Adrenal gland (tissue), 12 donors: ENCODE data around the gene ZDHHC14. TPM values are rescaled to one million over a fixed set of nuclear protein-coding genes. Genes with fewer than 3 reads are reported as not detected.

Experiments
- DNase-seq, 7 donors: peaks; one replicate each; pipeline ENCODE4 v3.0.0-alpha.2; 2019 to 2020
- H3K27ac ChIP-seq, 5 donors: fragments of 200-600 bp; sonication (generic) in 4 of 5; 1 replicate in 3 of 5; 2 replicates in 2 of 5; pipeline versions ENCODE4 v1.5.1 to v1.8.0; 2016 to 2020; ENCODE audit warnings: mild to moderate bottlenecking in 1 of 5
- H3K27me3 ChIP-seq: fragments of 200-600 bp; 2 replicates; pipeline ENCODE4 v1.8.0; 2021
- H3K36me3 ChIP-seq, 2 donors: fragments of 200-600 bp; replicated peaks in 1 of 2; 1 replicate in 1 of 2; 2 replicates in 1 of 2; pipeline versions ENCODE4 v1.5.1 to v1.8.0; 2018 to 2022
- H3K4me1 ChIP-seq, 2 donors: fragments of 200-600 bp; replicated peaks in 1 of 2; 1 replicate in 1 of 2; 2 replicates in 1 of 2; pipeline versions ENCODE4 v1.5.1 to v1.8.0; 2018 to 2021
- H3K4me3 ChIP-seq, 4 donors: fragments of 200-600 bp; sonication (generic) in 3 of 4; one replicate each; pipeline ENCODE4 v1.5.1; 2016 to 2018
- H3K9me3 ChIP-seq, 3 donors: fragments of 200-600 bp; sonication (generic) in 1 of 3; replicated peaks in 1 of 3; 1 replicate in 2 of 3; 2 replicates in 1 of 3; pipeline versions ENCODE4 v1.5.1 to v1.8.0; 2016 to 2021
- CTCF ChIP-seq, 6 experiments: fragments of 450-650 bp in 4 of 6; fragments of 200-600 bp in 2 of 6; sonication (generic) in 1 of 6; IDR thresholded peaks; 1 replicate in 5 of 6; 2 replicates in 1 of 6; pipeline versions ENCODE4 v1.5.1 to v1.8.0; 2016 to 2021; ENCODE audit warnings: antibody characterized with exemption in 6 of 6, mild to moderate bottlenecking in 2 of 6, moderate library complexity in 1 of 6
- POLR2A ChIP-seq, 2 donors: fragments of 450-650 bp; IDR thresholded peaks; one replicate each; pipeline ENCODE4 v1.6.1; 2017; ENCODE audit warnings: antibody characterized with exemption in 2 of 2, mild to moderate bottlenecking in 2 of 2, moderate library complexity in 1 of 2
- WGBS, 4 donors: extraction: QIAGEN DNeasy Blood & Tissue Kit in 2 of 4; methylation state at CpG; one replicate each; pipeline versions ENCODE4 v1.1.5 to v1.1.7; 2013 to 2017; 5-methylcytosine and 5-hydroxymethylcytosine counted together
- intact Hi-C, 2 donors: fragments of 100-400 bp; cut with DNase I; formaldehyde crosslinking; loops; one replicate each; pipeline versions ENCODE4 v1.14.1 to v1.15.0; 2022 to 2023
- polyA plus RNA-seq, 3 donors: library from polyadenylated mRNA; stranded (reverse); fragments of 200-250 nt in 2 of 3; fragments of 350-450 nt in 1 of 3; fragmentation: Illumina TruSeq in 1 of 3; extraction: RNeasy Lipid Tissue Mini Kit (QIAGEN cat#74804) in 1 of 3; gene quantifications; one replicate each; pipeline ENCODE4 v1.2.3, GENCODE V29; 2013 to 2014
- total RNA-seq, 9 donors: library from RNA; depleted of rRNA in 4 of 9; stranded (reverse); fragments of >200 nt in 4 of 9; fragments of 120-200 nt in 1 of 9; fragmentation: NEBNext Ultra II Directional in 1 of 9; extraction: Animal tissue kit (Norgen Biotek cat#: 25700) in 1 of 9; gene quantifications; one replicate each; pipeline versions ENCODE4 v1.1.0 to v1.2.4, GENCODE V29; 2013 to 2023
- donor health status: healthy with polysubstance abuse.
- donor health status: Bipolar disorder and iron deficiency.
- donor health status: DM: yes; HTN: yes; CAD: no.
- donor health status: DM: no; HTN: no; CAD: no.
- donor health status: DM: no; HTN: no; CAD: no.
- donor health status: DM: yes; HTN: yes; CAD: no.

The ZDHHC14 gene
- total and polyA plus RNA-seq, 12 donors: 3.8 to 14.3 (median 8.8) TPM

- Histone ChIP-seq H3K36me3 (no peaks in the 10 kb centered on the region), H3K9me3 (no peaks in the 10 kb centered on the region), H3K27ac (no peak overlapping the region), H3K4me1 (no peaks in the 10 kb centered on the region), H3K27me3 (no peaks in the 10 kb centered on the region), H3K4me3 (no peak overlapping the region)
- WGBS, 4 donors: 76 to 89% (median 82%) methylated on average over 3 to 7 of the region's 7 CpGs
- intact Hi-C loops: no loop called here
- TF ChIP-seq POLR2A (IDR thresholded peaks at IDR 0.05): no peak
- no peak for TF ChIP-seq CTCF (IDR thresholded peaks at IDR 0.05)
- peak in 1 of 7 donors; percentile 28 for DNase-seq
Measured at GRCh38 chr6:157676241-157676640, 295.3 kb downstream of the ZDHHC14 start.

GRCh38 chr6:157677235-157677634, 296.2 kb downstream of the ZDHHC14 start:
- intact Hi-C loops: no loop called here

GRCh38 chr6:157679605-157680580, 298.9 kb downstream of the ZDHHC14 start:
- Histone ChIP-seq H3K4me1 (peaks cover 0 to 6% of the 10 kb centered on the region in 2 donors), H3K36me3 (no peaks in the 10 kb centered on the region), H3K9me3 (no peaks in the 10 kb centered on the region), H3K27me3 (no peaks in the 10 kb centered on the region), H3K27ac (no peak overlapping the region), H3K4me3 (no peak overlapping the region)
- no peak for DNase-seq
- 87 to 92% (median 90%) methylated on average over 8 of the region's 8 CpGs for WGBS, 4 donors
- TF ChIP-seq CTCF (IDR thresholded peaks at IDR 0.05) (no peak), POLR2A (IDR thresholded peaks at IDR 0.05) (no peak)
- intact Hi-C loops: no loop called here

More at GRCh38 chr6:157677235-157677634, 296.2 kb downstream of the ZDHHC14 start:
- Histone ChIP-seq H3K4me1 (no peaks in the 10 kb centered on the region), H3K4me3 (no peak overlapping the region), H3K36me3 (no peaks in the 10 kb centered on the region), H3K27ac (no peak overlapping the region), H3K27me3 (no peaks in the 10 kb centered on the region), H3K9me3 (no peaks in the 10 kb centered on the region)
- no peak for DNase-seq
- no peak for TF ChIP-seq POLR2A (IDR thresholded peaks at IDR 0.05)
- no peak for TF ChIP-seq CTCF (IDR thresholded peaks at IDR 0.05)
- 88 to 94% (median 93%) methylated on average over 4 of the region's 4 CpGs for WGBS, 4 donors

GRCh38 chr6:157681041-157681650, 300.2 kb downstream of the ZDHHC14 start:
- no peaks in the 10 kb centered on the region for H3K27me3 ChIP-seq
- DNase-seq: no peak
- WGBS, 4 donors: 71 to 81% (median 76%) methylated on average over 17 to 18 of the region's 18 CpGs
- no peak overlapping the region for H3K4me3 ChIP-seq
- H3K27ac ChIP-seq: no peak overlapping the region
- intact Hi-C loops: no loop called here
- no peaks in the 10 kb centered on the region for H3K36me3 ChIP-seq
- TF ChIP-seq POLR2A (IDR thresholded peaks at IDR 0.05) (no peak), CTCF (IDR thresholded peaks at IDR 0.05) (no peak)
- H3K9me3 ChIP-seq: no peaks in the 10 kb centered on the region
- H3K4me1 ChIP-seq: peaks cover 0 to 6% of the 10 kb centered on the region in 2 donors
